Endothelial cell (in vitro differentiated cells): Measurements from ENCODE around the gene HTN3. TPM values are rescaled to one million over a fixed set of nuclear protein-coding genes. Genes with fewer than 3 reads are reported as not detected.
"Not testable (repeated sequence)": the region's sequence is repeated elsewhere in the genome, so short reads cannot be mapped to it uniquely, and the experiment has no call there.

ENCODE experiments used
- DNase-seq: peaks from one replicate; pipeline ENCODE4 v3.0.0; 2021; ENCODE audit warnings: low spot score
- H3K27ac Mint-ChIP-seq: one replicate; pipeline ENCODE4 v1.8.0; 2021; ENCODE audit warnings: mixed read lengths, inconsistent platforms; ENCODE audit not compliant: unreplicated experiment
- H3K27me3 Mint-ChIP-seq: one replicate; pipeline ENCODE4 v1.8.0; 2021; ENCODE audit warnings: mild to moderate bottlenecking, moderate library complexity, mixed read lengths, inconsistent platforms; ENCODE audit not compliant: unreplicated experiment
- H3K36me3 Mint-ChIP-seq: one replicate; pipeline ENCODE4 v1.8.0; 2021; ENCODE audit warnings: mild to moderate bottlenecking, low read depth, mixed read lengths, inconsistent platforms; ENCODE audit not compliant: unreplicated experiment
- H3K4me1 Mint-ChIP-seq: one replicate; pipeline ENCODE4 v1.8.0; 2021; ENCODE audit warnings: mild to moderate bottlenecking, mixed read lengths, inconsistent platforms; ENCODE audit not compliant: unreplicated experiment
- H3K4me3 Mint-ChIP-seq: one replicate; pipeline ENCODE4 v1.8.0; 2021; ENCODE audit warnings: mild to moderate bottlenecking, mixed read lengths, inconsistent platforms; ENCODE audit not compliant: unreplicated experiment
- H3K9me3 Mint-ChIP-seq: one replicate; pipeline ENCODE4 v1.8.0; 2021; ENCODE audit warnings: mixed read lengths, inconsistent platforms; ENCODE audit not compliant: unreplicated experiment
- CTCF ChIP-seq: fragments of 200-600 bp; sonication (generic); IDR thresholded peaks from one replicate; pipeline ENCODE4 v1.5.0; 2021; ENCODE audit warnings: antibody characterized with exemption; ENCODE audit not compliant: unreplicated experiment
- long read RNA-seq: library from polyadenylated mRNA; unstranded; transcript quantifications from one replicate; pipeline ENCODE4 v2.0.0, GENCODE V29; 2020; ENCODE audit not compliant: unreplicated experiment
- total RNA-seq: library from RNA; stranded (reverse); fragmentation: NEBNext Ultra II Directional; extraction: Animal tissue kit (Norgen Biotek cat#: 25700); gene quantifications from one replicate; pipeline ENCODE4 v1.2.1, GENCODE V29; 2021; ENCODE audit not compliant: unreplicated experiment

Gene HTN3
- total RNA-seq: not detected
- long read RNA-seq: 0 reads

GRCh38 chr4:70028159-70028558 is at the start of gene HTN3:
Gene HTN3 (plus strand): TSS chr4:70028459. CDS start chr4:70030741, 2,282 bp downstream.
- H3K27ac Mint-ChIP-seq, H3K27me3 Mint-ChIP-seq, H3K36me3 Mint-ChIP-seq, H3K4me1 Mint-ChIP-seq, DNase-seq, H3K9me3 Mint-ChIP-seq, H3K4me3 Mint-ChIP-seq: not testable (repeated sequence)

GRCh38 chr4:69984030-69984443 is 44.2 kb upstream of the HTN3 start:
- no peaks in the 10 kb centered on the region for H3K36me3 Mint-ChIP-seq
- H3K4me3 Mint-ChIP-seq: no peak overlapping the region
- no peaks in the 10 kb centered on the region for H3K9me3 Mint-ChIP-seq
- H3K27me3 Mint-ChIP-seq: no peaks in the 10 kb centered on the region
- no peak overlapping the region for H3K27ac Mint-ChIP-seq
- TF ChIP-seq CTCF: no peak
- H3K4me1 Mint-ChIP-seq: no peaks in the 10 kb centered on the region
- no peak for DNase-seq

- H3K36me3 Mint-ChIP-seq: no peaks in the 10 kb centered on the region
- no peaks in the 10 kb centered on the region for H3K9me3 Mint-ChIP-seq
- H3K4me1 Mint-ChIP-seq: no peaks in the 10 kb centered on the region
- H3K27ac Mint-ChIP-seq: no peak overlapping the region
- H3K4me3 Mint-ChIP-seq: no peak overlapping the region
- no peak for TF ChIP-seq CTCF
- H3K27me3 Mint-ChIP-seq: no peaks in the 10 kb centered on the region
- DNase-seq: no peak
Observed at GRCh38 chr4:69986663-69987062, 41.6 kb upstream of the HTN3 start.

GRCh38 chr4:69991016-69991415 is 37.2 kb upstream of the HTN3 start:
- Mint-ChIP-seq H3K4me1 (no peaks in the 10 kb centered on the region), H3K4me3 (no peak overlapping the region), H3K27me3 (no peaks in the 10 kb centered on the region), H3K36me3 (no peaks in the 10 kb centered on the region), H3K9me3 (no peaks in the 10 kb centered on the region), H3K27ac (no peak overlapping the region)
- no peak for TF ChIP-seq CTCF
- DNase-seq: no peak

- Mint-ChIP-seq H3K27me3 (no peaks in the 10 kb centered on the region), H3K4me1 (no peaks in the 10 kb centered on the region), H3K36me3 (no peaks in the 10 kb centered on the region), H3K27ac (no peak overlapping the region), H3K9me3 (no peaks in the 10 kb centered on the region), H3K4me3 (no peak overlapping the region)
- no peak for DNase-seq
- TF ChIP-seq CTCF: no peak
Observed at GRCh38 chr4:69994782-69995181, 33.5 kb upstream of the HTN3 start.
